22Rv1 (cell line): Measurements from ENCODE around the gene KCNQ1.

Experiments used
- CTCF ChIP-seq: fragments of 450-650 bp; IDR thresholded peaks from 2 replicates; pipeline ENCODE4 v1.5.1; 2017; ENCODE audit warnings: mild to moderate bottlenecking
- ZFX ChIP-seq: fragments of 450-650 bp; IDR thresholded peaks from 2 replicates; pipeline ENCODE4 v1.6.1; 2017; ENCODE audit warnings: antibody characterized with exemption, borderline replicate concordance

GRCh38 chr11:2586087-2586792 is 141.4 kb downstream of the KCNQ1 start:
- no peak for TF ChIP-seq CTCF
- TF ChIP-seq ZFX = no peak
